MM.1S (cell line): Measurements from ENCODE around the gene SLC5A3.

Experiments
- DNase-seq: peaks from one replicate; pipeline ENCODE4 v3.0.0-alpha.2; 2015
- H2AFZ ChIP-seq: fragments of 300-600 bp; sonication (generic); 2 replicates; pipeline ENCODE4 v1.6.0; 2016; ENCODE audit warnings: antibody characterized with exemption, low read length
- H3F3A ChIP-seq: fragments of 300-600 bp; sonication (generic); 2 replicates; pipeline ENCODE4 v1.6.1; 2016; ENCODE audit warnings: mild to moderate bottlenecking, antibody characterized with exemption, low read length, moderate library complexity, mixed read lengths; ENCODE audit not compliant: insufficient read depth
- H3K27ac ChIP-seq: fragments of 300-600 bp; sonication (generic); 2 replicates; pipeline ENCODE4 v1.5.1; 2016; ENCODE audit warnings: mild to moderate bottlenecking, low read length
- H3K27me3 ChIP-seq: fragments of 300-600 bp; sonication (generic); replicated peaks from 2 replicates; pipeline ENCODE4 v1.6.0; 2016; ENCODE audit warnings: low read length; ENCODE audit not compliant: insufficient read depth
- H3K36me3 ChIP-seq: fragments of 300-600 bp; sonication (generic); replicated peaks from 2 replicates; pipeline ENCODE4 v1.6.1; 2016; ENCODE audit warnings: mild to moderate bottlenecking, low read length, mixed read lengths; ENCODE audit not compliant: insufficient read depth
- H3K4me1 ChIP-seq: fragments of 300-600 bp; sonication (generic); 2 replicates; pipeline ENCODE4 v1.6.1; 2016; ENCODE audit warnings: low read length, mixed read lengths
- H3K4me2 ChIP-seq: fragments of 300-600 bp; sonication (generic); 2 replicates; pipeline ENCODE4 v1.6.0; 2016; ENCODE audit warnings: low read depth, low read length
- H3K4me3 ChIP-seq: fragments of 300-600 bp; sonication (generic); 2 replicates; pipeline ENCODE4 v1.5.1; 2016; ENCODE audit warnings: low read length, mixed read lengths
- H3K79me2 ChIP-seq: fragments of 300-600 bp; sonication (generic); 2 replicates; pipeline ENCODE4 v1.6.1; 2016; ENCODE audit warnings: mixed run types, low read length, mixed read lengths
- H3K9ac ChIP-seq: fragments of 300-600 bp; sonication (generic); 2 replicates; pipeline ENCODE4 v1.6.1; 2016; ENCODE audit warnings: low read length, mixed read lengths
- H3K9me2 ChIP-seq: fragments of 300-600 bp; sonication (generic); replicated peaks from 2 replicates; pipeline ENCODE4 v1.6.1; 2016; ENCODE audit warnings: mild to moderate bottlenecking, low read length, mixed read lengths; ENCODE audit not compliant: insufficient read depth
- H3K9me3 ChIP-seq: fragments of 300-600 bp; sonication (generic); replicated peaks from 2 replicates; pipeline ENCODE4 v1.6.1; 2016; ENCODE audit warnings: mild to moderate bottlenecking, low read length, mixed read lengths; ENCODE audit not compliant: insufficient read depth
- H4K20me1 ChIP-seq: fragments of 300-600 bp; sonication (generic); 2 replicates; pipeline ENCODE4 v1.6.1; 2016; ENCODE audit warnings: mild to moderate bottlenecking, low read length, moderate library complexity, mixed read lengths; ENCODE audit not compliant: insufficient read depth
- EZH2 ChIP-seq: fragments of 300-600 bp; sonication (generic); optimal IDR thresholded peaks from 2 replicates; pipeline ENCODE3; 2017; ENCODE audit warnings: low read depth, mild to moderate bottlenecking, antibody characterized with exemption, low read length, mixed read lengths
- EZH2phosphoT487 ChIP-seq: fragments of 300-600 bp; sonication (generic); IDR thresholded peaks from 2 replicates; pipeline ENCODE4 v1.6.1; 2018; ENCODE audit warnings: antibody characterized with exemption, low read length
- TF ChIP-seq, protein P1 (sequence below): fragments of 300-600 bp; sonication (generic); IDR thresholded peaks from 2 replicates; pipeline ENCODE4 v1.5.1; 2016; ENCODE audit warnings: antibody characterized with exemption, low read length, mixed read lengths

SLC5A3 gene

DNA sequence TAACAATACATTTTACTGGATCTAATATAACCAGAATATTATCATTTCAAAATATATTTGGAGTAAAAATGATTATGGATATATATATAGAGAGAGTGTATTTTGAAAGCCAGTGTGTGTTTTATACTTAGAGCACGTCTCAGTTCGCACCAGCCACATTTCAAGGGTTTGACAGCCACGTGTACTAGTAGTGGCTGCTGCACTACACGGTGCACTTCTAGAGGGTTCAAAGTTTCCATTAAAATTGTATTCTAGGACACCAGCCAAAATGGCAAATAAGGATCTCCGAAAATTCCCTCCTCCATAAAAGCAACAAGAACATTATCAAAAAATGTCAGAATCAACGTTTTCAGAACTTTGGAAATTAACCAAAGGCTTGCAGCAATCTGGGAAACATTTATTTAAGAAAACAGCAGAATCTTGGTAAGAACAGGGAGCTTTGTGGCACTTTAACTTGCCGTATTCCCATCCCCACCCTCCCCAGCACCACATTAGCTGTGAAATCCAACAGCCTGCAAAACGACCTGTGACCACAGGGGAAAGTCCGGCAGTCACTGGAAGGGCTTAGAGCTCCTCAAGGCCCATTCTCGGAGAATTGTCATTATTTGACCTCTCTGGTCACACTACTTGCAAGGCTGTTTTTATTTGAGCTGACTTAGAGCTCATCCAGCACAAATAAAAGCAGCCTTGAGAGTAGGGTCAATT is 33.5 kb upstream of the SLC5A3 start:
- DNase-seq, result no peak
- H3K27ac ChIP-seq, result no peak overlapping the region
- no peaks in the 10 kb centered on the region for H3K36me3 ChIP-seq
- H3K4me3 ChIP-seq, result no peak overlapping the region
- no peaks in the 10 kb centered on the region for H3K27me3 ChIP-seq
- H3F3A ChIP-seq, result no peaks in the 10 kb centered on the region
- H3K9me3 ChIP-seq, result no peaks in the 10 kb centered on the region
- H3K9me2 ChIP-seq, result no peaks in the 10 kb centered on the region
- H3K4me1 ChIP-seq, result no peaks in the 10 kb centered on the region
- H3K4me2 ChIP-seq, result no peak overlapping the region
- no peak overlapping the region for H2AFZ ChIP-seq
- TF ChIP-seq EZH2phosphoT487, result no peak
- TF ChIP-seq, protein P1, sequence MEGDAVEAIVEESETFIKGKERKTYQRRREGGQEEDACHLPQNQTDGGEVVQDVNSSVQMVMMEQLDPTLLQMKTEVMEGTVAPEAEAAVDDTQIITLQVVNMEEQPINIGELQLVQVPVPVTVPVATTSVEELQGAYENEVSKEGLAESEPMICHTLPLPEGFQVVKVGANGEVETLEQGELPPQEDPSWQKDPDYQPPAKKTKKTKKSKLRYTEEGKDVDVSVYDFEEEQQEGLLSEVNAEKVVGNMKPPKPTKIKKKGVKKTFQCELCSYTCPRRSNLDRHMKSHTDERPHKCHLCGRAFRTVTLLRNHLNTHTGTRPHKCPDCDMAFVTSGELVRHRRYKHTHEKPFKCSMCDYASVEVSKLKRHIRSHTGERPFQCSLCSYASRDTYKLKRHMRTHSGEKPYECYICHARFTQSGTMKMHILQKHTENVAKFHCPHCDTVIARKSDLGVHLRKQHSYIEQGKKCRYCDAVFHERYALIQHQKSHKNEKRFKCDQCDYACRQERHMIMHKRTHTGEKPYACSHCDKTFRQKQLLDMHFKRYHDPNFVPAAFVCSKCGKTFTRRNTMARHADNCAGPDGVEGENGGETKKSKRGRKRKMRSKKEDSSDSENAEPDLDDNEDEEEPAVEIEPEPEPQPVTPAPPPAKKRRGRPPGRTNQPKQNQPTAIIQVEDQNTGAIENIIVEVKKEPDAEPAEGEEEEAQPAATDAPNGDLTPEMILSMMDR, result no peak
- TF ChIP-seq EZH2, result no peak
- no peaks in the 10 kb centered on the region for H4K20me1 ChIP-seq
- no peak overlapping the region for H3K9ac ChIP-seq
- no peaks in the 10 kb centered on the region for H3K79me2 ChIP-seq

DNA sequence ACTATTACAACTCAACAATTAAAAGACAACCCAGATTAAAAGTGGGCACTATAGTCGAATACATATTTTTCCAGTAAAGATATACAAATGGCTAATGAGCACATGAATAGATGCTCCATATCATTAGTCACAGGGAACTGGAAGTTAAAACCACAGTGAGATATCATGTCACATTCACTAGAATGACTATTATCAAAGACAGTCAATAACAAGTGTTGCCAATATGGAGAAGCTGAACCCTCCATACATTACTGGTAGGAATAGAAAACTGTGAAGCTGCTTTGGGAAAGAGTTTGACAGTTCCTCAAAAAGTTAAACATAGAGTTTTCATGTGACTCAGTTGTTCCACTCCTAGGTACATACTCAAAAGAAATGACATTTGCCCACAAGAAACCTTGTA is 30.6 kb upstream of the SLC5A3 start:
- Histone ChIP-seq H3K4me2 (no peak overlapping the region), H3K27me3 (no peaks in the 10 kb centered on the region), H3K4me3 (no peak overlapping the region), H3K9ac (no peak overlapping the region), H3K9me3 (no peaks in the 10 kb centered on the region), H3K27ac (no peak overlapping the region), H3K36me3 (no peaks in the 10 kb centered on the region), H4K20me1 (no peaks in the 10 kb centered on the region), H3K9me2 (no peaks in the 10 kb centered on the region), H2AFZ (no peak overlapping the region), H3K4me1 (peaks cover 8% of the 10 kb centered on the region), H3F3A (no peaks in the 10 kb centered on the region; the same call in 1 of the 2 replicates), H3K79me2 (no peaks in the 10 kb centered on the region)
- DNase-seq, result no peak
- TF ChIP-seq, protein P1, result no peak
- no peak for TF ChIP-seq EZH2phosphoT487
- no peak for TF ChIP-seq EZH2

GRCh38 chr21:34043333-34043732 is 30.0 kb upstream of the SLC5A3 start:
- H3K36me3 ChIP-seq, result no peaks in the 10 kb centered on the region
- no peak overlapping the region for H3K27ac ChIP-seq
- no peak overlapping the region for H3K9ac ChIP-seq
- H3K9me2 ChIP-seq, result no peaks in the 10 kb centered on the region
- TF ChIP-seq, protein P1, result no peak
- H3K27me3 ChIP-seq, result no peaks in the 10 kb centered on the region
- H3K4me2 ChIP-seq, result no peak overlapping the region
- no peaks in the 10 kb centered on the region for H4K20me1 ChIP-seq
- H3K79me2 ChIP-seq, result no peaks in the 10 kb centered on the region
- no peak overlapping the region for H3K4me3 ChIP-seq
- H3K4me1 ChIP-seq, result peaks cover 8% of the 10 kb centered on the region
- no peak for DNase-seq
- H3K9me3 ChIP-seq, result no peaks in the 10 kb centered on the region
- no peak overlapping the region for H2AFZ ChIP-seq
- no peaks in the 10 kb centered on the region; the same call in 1 of the 2 replicates for H3F3A ChIP-seq
